ENCODE data around the gene TENM4. TPM values are rescaled to one million over a fixed set of nuclear protein-coding genes. Genes with fewer than 3 reads are reported as not detected.
A peak's percentile ranks its signal among the peaks of the same experiment; 100 is the strongest.

The TENM4 gene
- total and polyA plus RNA-seq, 11 donors, result 0.08 to 6.4 (median 1.0) TPM

DNA sequence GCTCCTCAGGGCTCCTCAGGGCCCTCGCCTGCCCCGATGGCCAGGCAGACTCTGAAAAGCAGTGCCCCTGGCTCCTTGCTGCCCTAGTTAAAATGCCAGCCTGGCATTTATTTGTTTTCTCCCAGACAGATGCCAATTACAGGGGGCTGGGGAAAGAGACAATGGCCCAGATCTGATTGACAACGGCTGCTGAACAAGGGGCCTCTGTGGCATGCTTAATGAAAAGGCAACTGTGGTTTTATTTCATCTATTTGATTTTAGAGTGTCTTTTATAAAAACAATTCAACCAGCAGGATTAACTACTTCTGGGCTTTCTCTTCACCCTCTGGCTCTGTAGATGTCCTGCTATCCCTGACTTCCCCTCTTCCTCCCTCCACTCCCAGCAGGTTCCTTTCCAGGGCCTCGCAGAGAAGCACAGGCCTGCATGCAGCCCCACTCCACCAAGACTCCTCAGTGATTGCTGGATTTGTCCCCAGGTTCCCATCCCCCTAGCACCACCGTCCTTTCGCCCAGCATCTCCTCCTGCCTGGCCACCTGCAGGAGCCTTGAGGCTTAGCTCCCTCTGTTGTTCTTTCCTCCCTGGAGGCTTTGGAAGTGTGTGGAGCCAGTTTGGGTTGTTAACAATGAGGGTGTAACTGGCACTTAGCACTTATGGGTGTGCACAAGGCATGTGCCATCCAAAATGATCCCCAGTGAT is 171.1 kb downstream of the TENM4 start:
- Histone ChIP-seq H3K27me3 (peaks cover 0 to 3% (median 0%) of the 10 kb centered on the region in 9 donors), H3K4me3 (no peak overlapping the region), H3K4me1 (peaks cover 0 to 8% (median 0%) of the 10 kb centered on the region in 12 donors), H3K36me3 (no peaks in the 10 kb centered on the region), H3K27ac (no peak overlapping the region), H3K9me3 (no peaks in the 10 kb centered on the region)
- TF ChIP-seq POLR2A (IDR thresholded peaks at IDR 0.05), result no peak
- DNase-seq (no peak), ATAC-seq (no peak)
- 67 to 80% (median 70%) methylated on average over 6 of the region's 6 CpGs for WGBS, 4 donors
- intact Hi-C loops (cut with DNase I), result no loop called here

DNA sequence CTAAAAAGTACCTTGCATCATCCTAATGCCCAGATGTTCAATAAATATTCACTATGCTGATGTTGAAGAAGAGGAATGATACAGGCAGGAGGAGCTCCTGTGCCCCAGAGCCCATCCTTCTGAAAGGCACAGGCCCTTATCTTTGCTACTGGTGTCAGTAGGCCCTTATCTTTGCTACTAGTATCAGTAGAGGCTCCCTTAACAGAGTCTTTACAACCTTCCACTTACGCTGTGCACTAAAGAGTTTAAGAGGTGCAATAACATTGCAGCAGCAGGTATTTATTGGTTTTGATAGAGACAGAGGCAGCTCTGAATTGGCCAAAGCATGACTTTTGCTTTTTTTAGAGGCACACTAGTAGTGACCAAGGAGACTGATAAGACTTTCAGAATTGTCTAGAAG is 174.4 kb downstream of the TENM4 start:
- intact Hi-C loops (cut with DNase I), result no loop called here
- ATAC-seq, result no peak
- WGBS, 4 donors, result 60 to 100% (median 75%) methylated on average over 1 of the region's 1 CpG
- Histone ChIP-seq H3K27ac (no peak overlapping the region), H3K4me3 (no peak overlapping the region), H3K36me3 (no peaks in the 10 kb centered on the region), H3K4me1 (peaks cover 0 to 5% (median 0%) of the 10 kb centered on the region in 12 donors), H3K27me3 (peaks cover 0 to 3% (median 0%) of the 10 kb centered on the region in 9 donors), H3K9me3 (no peaks in the 10 kb centered on the region)
- no peak for TF ChIP-seq POLR2A (IDR thresholded peaks at IDR 0.05)
- TF ChIP-seq CTCF (IDR thresholded peaks at IDR 0.05), result no peak
- no peak for DNase-seq

GRCh38 chr11:79265756-79266322 is 175.0 kb downstream of the TENM4 start:
- Histone ChIP-seq H3K9me3 (no peaks in the 10 kb centered on the region), H3K36me3 (no peaks in the 10 kb centered on the region), H3K27me3 (peaks cover 0 to 3% (median 0%) of the 10 kb centered on the region in 9 donors), H3K27ac (no peak overlapping the region), H3K4me3 (no peak overlapping the region), H3K4me1 (peaks cover 0 to 5% (median 0%) of the 10 kb centered on the region in 12 donors)
- intact Hi-C loops (cut with DNase I), result no loop called here
- TF ChIP-seq CTCF (IDR thresholded peaks at IDR 0.05) (no peak), POLR2A (IDR thresholded peaks at IDR 0.05) (no peak)
- ATAC-seq (peak in 1 of 4 donors; percentile 60), DNase-seq (no peak)
- WGBS, 4 donors, result 59 to 76% (median 72%) methylated on average over 4 of the region's 4 CpGs

DNA sequence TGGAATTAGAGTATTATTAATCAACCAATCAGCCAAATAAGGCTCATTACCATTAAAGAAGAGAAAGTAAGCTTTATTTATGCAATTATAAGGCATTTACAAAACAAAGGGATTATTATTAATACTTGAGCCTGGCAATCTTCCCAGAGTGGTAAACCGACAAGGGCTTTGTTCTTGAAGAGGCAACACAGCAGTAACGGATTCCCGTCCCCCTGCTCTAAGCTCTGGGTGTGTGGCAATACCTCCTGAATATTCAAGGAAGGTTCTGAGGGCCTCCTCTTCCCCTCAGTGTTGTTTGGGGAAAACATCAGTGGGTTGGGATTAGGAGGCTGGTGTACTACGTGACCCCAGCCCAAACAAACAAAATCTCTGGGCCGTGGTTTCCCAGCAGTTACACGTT is 176.5 kb downstream of the TENM4 start:
- no peaks in the 10 kb centered on the region for H3K36me3 ChIP-seq
- intact Hi-C loops (cut with DNase I), result no loop called here
- no peak for ATAC-seq
- peaks cover 0 to 3% (median 0%) of the 10 kb centered on the region in 9 donors for H3K27me3 ChIP-seq
- no peak overlapping the region for H3K4me3 ChIP-seq
- peaks cover 0 to 2% (median 0%) of the 10 kb centered on the region in 12 donors for H3K4me1 ChIP-seq
- no peaks in the 10 kb centered on the region for H3K9me3 ChIP-seq
- DNase-seq, result no peak
- H3K27ac ChIP-seq, result no peak overlapping the region
- 82 to 86% (median 83%) methylated on average over 6 of the region's 6 CpGs for WGBS, 4 donors
- TF ChIP-seq CTCF (IDR thresholded peaks at IDR 0.05), result no peak
- TF ChIP-seq POLR2A (IDR thresholded peaks at IDR 0.05), result no peak

Measured in heart left ventricle (tissue), 16 donors.